ENCODE results near the gene FOXK1. TPM values are rescaled to one million over a fixed set of nuclear protein-coding genes. Genes with fewer than 3 reads are reported as not detected.

Gene FOXK1
- total RNA-seq, 1 donor from 2014 or later, result 41.7 TPM

- Mint-ChIP-seq H3K27ac (ENCODE audit: unreplicated experiment) (peak overlapping the region; percentile 68), H3K27me3 (ENCODE audit: unreplicated experiment) (no peaks in the 10 kb centered on the region), H3K4me3 (ENCODE audit: unreplicated experiment) (no peak overlapping the region), H3K36me3 (ENCODE audit: unreplicated experiment) (peaks cover 19% of the 10 kb centered on the region), H3K4me1 (ENCODE audit: low read depth, unreplicated experiment) (peaks cover 3% of the 10 kb centered on the region), H3K9me3 (ENCODE audit: unreplicated experiment) (no peaks in the 10 kb centered on the region)
- peak; percentile 24 for DNase-seq
- TF ChIP-seq, protein P1, sequence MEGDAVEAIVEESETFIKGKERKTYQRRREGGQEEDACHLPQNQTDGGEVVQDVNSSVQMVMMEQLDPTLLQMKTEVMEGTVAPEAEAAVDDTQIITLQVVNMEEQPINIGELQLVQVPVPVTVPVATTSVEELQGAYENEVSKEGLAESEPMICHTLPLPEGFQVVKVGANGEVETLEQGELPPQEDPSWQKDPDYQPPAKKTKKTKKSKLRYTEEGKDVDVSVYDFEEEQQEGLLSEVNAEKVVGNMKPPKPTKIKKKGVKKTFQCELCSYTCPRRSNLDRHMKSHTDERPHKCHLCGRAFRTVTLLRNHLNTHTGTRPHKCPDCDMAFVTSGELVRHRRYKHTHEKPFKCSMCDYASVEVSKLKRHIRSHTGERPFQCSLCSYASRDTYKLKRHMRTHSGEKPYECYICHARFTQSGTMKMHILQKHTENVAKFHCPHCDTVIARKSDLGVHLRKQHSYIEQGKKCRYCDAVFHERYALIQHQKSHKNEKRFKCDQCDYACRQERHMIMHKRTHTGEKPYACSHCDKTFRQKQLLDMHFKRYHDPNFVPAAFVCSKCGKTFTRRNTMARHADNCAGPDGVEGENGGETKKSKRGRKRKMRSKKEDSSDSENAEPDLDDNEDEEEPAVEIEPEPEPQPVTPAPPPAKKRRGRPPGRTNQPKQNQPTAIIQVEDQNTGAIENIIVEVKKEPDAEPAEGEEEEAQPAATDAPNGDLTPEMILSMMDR (IDR thresholded peaks at IDR 0.05; ENCODE audit: partially characterized antibody, unreplicated experiment), result no peak
These were observed 132.3 kb downstream of the FOXK1 start for GRCh38 chr7:4814433-4814832.

DNA sequence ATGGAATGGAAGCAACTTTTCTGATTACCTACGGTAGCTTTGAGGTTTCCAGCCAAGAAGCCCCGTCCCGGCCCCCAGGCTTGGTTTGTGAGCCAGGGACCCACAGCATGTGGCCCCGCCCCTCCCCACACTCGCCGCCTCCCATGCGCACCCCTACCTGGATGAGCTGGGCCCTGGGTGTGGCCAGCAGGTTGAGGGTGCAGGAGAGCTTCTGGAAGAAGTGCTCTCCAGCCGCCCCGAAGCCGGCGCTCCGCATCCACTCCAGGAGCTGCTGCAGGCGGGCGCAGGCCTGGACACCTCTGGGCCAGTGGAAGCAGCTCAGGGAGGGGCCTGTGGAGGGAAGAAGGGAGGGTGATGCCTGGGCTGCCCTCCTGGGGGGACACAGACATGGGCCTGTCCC is 133.0 kb downstream of the FOXK1 start:
- peaks cover 5% of the 10 kb centered on the region for H3K4me1 Mint-ChIP-seq (ENCODE audit: low read depth, unreplicated experiment)
- H3K27me3 Mint-ChIP-seq (ENCODE audit: unreplicated experiment), result peaks cover 2% of the 10 kb centered on the region
- H3K4me3 Mint-ChIP-seq (ENCODE audit: unreplicated experiment), result no peak overlapping the region
- DNase-seq, result no peak
- H3K36me3 Mint-ChIP-seq (ENCODE audit: unreplicated experiment), result peaks cover 19% of the 10 kb centered on the region
- TF ChIP-seq, protein P1 (IDR thresholded peaks at IDR 0.05; ENCODE audit: partially characterized antibody, unreplicated experiment), result no peak
- no peaks in the 10 kb centered on the region for H3K9me3 Mint-ChIP-seq (ENCODE audit: unreplicated experiment)
- H3K27ac Mint-ChIP-seq (ENCODE audit: unreplicated experiment), result no peak overlapping the region

- H3K9me3 Mint-ChIP-seq (ENCODE audit: unreplicated experiment), result no peaks in the 10 kb centered on the region
- peaks cover 2% of the 10 kb centered on the region for H3K27me3 Mint-ChIP-seq (ENCODE audit: unreplicated experiment)
- H3K36me3 Mint-ChIP-seq (ENCODE audit: unreplicated experiment), result peaks cover 19% of the 10 kb centered on the region
- no peak overlapping the region for H3K27ac Mint-ChIP-seq (ENCODE audit: unreplicated experiment)
- TF ChIP-seq, protein P1 (IDR thresholded peaks at IDR 0.05; ENCODE audit: partially characterized antibody, unreplicated experiment), result no peak
- DNase-seq, result peak; percentile 16
- no peak overlapping the region for H3K4me3 Mint-ChIP-seq (ENCODE audit: unreplicated experiment)
- H3K4me1 Mint-ChIP-seq (ENCODE audit: low read depth, unreplicated experiment), result peaks cover 5% of the 10 kb centered on the region
These were observed 133.7 kb downstream of the FOXK1 start for GRCh38 chr7:4815609-4816418.

GRCh38 chr7:4816419-4817080 is 134.5 kb downstream of the FOXK1 start:
- H3K4me1 Mint-ChIP-seq (ENCODE audit: low read depth, unreplicated experiment), result peaks cover 5% of the 10 kb centered on the region
- no peak overlapping the region for H3K4me3 Mint-ChIP-seq (ENCODE audit: unreplicated experiment)
- no peak overlapping the region for H3K27ac Mint-ChIP-seq (ENCODE audit: unreplicated experiment)
- peaks cover 19% of the 10 kb centered on the region for H3K36me3 Mint-ChIP-seq (ENCODE audit: unreplicated experiment)
- no peaks in the 10 kb centered on the region for H3K9me3 Mint-ChIP-seq (ENCODE audit: unreplicated experiment)
- TF ChIP-seq, protein P1 (IDR thresholded peaks at IDR 0.05; ENCODE audit: partially characterized antibody, unreplicated experiment), result no peak
- H3K27me3 Mint-ChIP-seq (ENCODE audit: unreplicated experiment), result peaks cover 2% of the 10 kb centered on the region
- DNase-seq, result peak; percentile 13

All from glutamatergic neuron (in vitro differentiated cells).